ENCODE results near the gene ZNF438.
A peak's percentile ranks its signal among the peaks of the same experiment; 100 is the strongest.

The ZNF438 gene

GRCh38 chr10:30834651-30835050 lies 197.0 kb downstream of the ZNF438 start:
- no peak overlapping the region for H3K4me3 ChIP-seq (ENCODE audit: low read depth, low read length)
- TF ChIP-seq CTCF (conservative IDR thresholded peaks at IDR 0.05; ENCODE audit: low read depth, low read length), result no peak
- no peak for DNase-seq (ENCODE audit: low read depth)

GRCh38 chr10:30834153-30834552 lies 197.5 kb downstream of the ZNF438 start:
- no peak for TF ChIP-seq CTCF (conservative IDR thresholded peaks at IDR 0.05; ENCODE audit: low read depth, low read length)
- H3K4me3 ChIP-seq (ENCODE audit: low read depth, low read length), result no peak overlapping the region
- no peak for DNase-seq (ENCODE audit: low read depth)

GRCh38 chr10:30833628-30833970 lies 198.1 kb downstream of the ZNF438 start:
- peak; percentile 36 for TF ChIP-seq CTCF (conservative IDR thresholded peaks at IDR 0.05; ENCODE audit: low read depth, low read length)
- DNase-seq (ENCODE audit: low read depth), result peak; percentile 24
- no peak overlapping the region for H3K4me3 ChIP-seq (ENCODE audit: low read depth, low read length)

DNA sequence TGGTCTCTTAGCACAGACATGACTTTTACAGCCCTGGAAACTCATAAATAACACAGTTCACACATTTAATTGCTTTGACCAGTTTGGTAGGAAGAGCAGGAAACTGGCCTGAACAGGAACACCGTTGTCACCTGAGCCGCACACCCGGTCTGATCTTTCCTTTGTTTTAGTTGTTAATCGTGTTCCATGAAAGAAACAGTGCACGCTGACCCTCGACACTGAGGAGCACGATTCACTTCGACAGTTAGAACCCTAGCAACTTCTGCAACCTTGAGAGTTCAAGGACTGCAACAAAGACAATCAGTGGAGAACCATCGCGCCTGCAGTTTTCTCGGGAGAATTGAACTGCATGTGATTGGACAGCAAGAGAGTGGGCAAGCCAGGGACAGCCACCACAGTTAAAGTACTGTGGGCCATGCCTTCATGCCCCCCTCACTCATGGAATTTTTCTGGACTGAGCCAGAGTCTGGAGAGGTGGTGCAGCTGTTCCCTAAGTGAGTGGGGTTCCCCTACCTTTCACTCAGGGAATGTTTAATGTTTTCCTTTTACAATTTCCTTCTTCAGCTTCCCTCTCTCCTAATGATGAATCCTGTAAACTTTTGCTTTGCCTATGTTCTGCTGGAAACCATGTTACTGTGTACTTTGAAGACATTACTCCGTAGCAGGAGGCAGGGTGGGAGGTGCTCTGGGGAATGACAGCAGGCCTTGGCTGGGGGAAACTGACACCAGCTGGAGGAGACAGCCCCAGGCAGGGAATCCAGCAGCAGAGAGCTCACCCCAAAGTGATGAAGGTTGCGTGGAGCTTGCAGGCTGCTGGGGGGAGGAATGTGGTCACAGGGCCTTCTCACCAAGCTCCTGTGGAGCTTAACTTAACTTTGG lies 198.7 kb downstream of the ZNF438 start:
- DNase-seq (ENCODE audit: low read depth), result no peak
- no peak overlapping the region for H3K4me3 ChIP-seq (ENCODE audit: low read depth, low read length)
- no peak for TF ChIP-seq CTCF (conservative IDR thresholded peaks at IDR 0.05; ENCODE audit: low read depth, low read length)

DNA sequence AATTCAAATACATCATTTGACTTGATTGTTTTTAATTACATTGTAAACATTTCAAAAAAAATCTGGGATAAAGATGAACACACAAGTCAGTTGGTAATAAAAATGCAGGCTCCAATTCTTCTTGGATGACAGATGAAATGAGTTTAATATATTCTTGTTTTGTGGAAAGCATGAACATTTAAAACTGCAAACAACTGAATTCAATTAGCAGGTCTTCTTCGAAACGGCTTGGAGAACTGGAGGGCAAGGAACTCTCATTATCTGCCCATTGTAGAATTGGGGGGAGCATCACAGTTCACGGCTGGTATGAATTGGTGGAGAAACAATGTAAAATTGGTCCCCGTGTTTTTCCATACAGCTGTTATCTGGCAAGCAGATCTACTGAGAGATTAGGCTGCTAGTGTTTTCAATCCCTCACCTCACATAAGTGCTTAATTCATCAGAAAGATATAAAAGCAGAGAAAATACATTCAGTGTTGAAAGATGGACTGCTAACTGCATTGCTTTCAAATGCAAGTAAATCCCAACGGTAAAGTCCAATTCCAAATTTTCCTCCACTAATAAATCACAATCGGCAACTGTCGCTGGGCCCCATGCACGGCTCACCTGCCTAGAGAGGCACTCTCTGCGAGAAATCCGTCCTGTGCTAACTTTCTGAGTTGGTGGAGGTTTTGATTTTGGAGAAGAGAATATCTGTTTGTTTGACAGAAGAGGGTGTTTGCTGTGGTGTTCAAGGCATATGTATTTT lies 199.5 kb downstream of the ZNF438 start:
- TF ChIP-seq CTCF (conservative IDR thresholded peaks at IDR 0.05; ENCODE audit: low read depth, low read length), result no peak
- no peak overlapping the region for H3K4me3 ChIP-seq (ENCODE audit: low read depth, low read length)
- DNase-seq (ENCODE audit: low read depth), result no peak

- H3K4me3 ChIP-seq (ENCODE audit: low read depth, low read length), result no peak overlapping the region
- DNase-seq (ENCODE audit: low read depth), result no peak
- TF ChIP-seq CTCF (conservative IDR thresholded peaks at IDR 0.05; ENCODE audit: low read depth, low read length), result no peak
Measured at GRCh38 chr10:30831426-30831825, 200.2 kb downstream of the ZNF438 start.
